Astrocyte (in vitro differentiated cells and primary cell): ENCODE results near the gene ZNF211.

Source experiments
- EZH2 ChIP-seq: IDR thresholded peaks from 2 replicates; pipeline ENCODE4 v1.6.1; 2012; ENCODE audit warnings: mild to moderate bottlenecking, low read length, inconsistent platforms; ENCODE audit not compliant: insufficient read depth
- TF ChIP-seq, protein P1 (sequence below): IDR thresholded peaks from 2 replicates; pipeline ENCODE4 v1.5.1; 2011; ENCODE audit warnings: low read depth, mild to moderate bottlenecking, inconsistent platforms, low read length, moderate library complexity; ENCODE audit not compliant: insufficient read depth

DNA sequence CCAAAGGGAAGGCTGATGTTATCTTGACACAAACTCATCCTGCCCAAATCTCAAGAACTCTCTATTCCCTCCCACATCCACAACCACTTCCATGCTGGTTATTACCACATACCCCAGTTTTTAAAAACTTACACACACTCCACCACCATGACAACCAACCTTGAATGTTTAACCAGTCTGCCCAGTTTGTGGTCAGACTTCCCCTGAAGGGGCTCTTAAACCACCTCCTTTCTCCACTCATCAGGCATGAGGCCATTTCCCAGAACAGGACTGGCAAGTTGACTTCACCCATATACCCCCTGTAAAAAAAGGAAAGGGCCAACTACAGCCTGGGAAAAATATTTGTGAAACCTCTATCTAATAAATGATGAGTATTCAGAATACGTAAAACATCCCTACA lies 23.4 kb downstream of the ZNF211 start:
- TF ChIP-seq, protein P1, sequence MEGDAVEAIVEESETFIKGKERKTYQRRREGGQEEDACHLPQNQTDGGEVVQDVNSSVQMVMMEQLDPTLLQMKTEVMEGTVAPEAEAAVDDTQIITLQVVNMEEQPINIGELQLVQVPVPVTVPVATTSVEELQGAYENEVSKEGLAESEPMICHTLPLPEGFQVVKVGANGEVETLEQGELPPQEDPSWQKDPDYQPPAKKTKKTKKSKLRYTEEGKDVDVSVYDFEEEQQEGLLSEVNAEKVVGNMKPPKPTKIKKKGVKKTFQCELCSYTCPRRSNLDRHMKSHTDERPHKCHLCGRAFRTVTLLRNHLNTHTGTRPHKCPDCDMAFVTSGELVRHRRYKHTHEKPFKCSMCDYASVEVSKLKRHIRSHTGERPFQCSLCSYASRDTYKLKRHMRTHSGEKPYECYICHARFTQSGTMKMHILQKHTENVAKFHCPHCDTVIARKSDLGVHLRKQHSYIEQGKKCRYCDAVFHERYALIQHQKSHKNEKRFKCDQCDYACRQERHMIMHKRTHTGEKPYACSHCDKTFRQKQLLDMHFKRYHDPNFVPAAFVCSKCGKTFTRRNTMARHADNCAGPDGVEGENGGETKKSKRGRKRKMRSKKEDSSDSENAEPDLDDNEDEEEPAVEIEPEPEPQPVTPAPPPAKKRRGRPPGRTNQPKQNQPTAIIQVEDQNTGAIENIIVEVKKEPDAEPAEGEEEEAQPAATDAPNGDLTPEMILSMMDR: no peak
- TF ChIP-seq EZH2: no peak
